Nephron progenitor cell (in vitro differentiated cells): Measurements from ENCODE around the gene PWWP2A.
"Not testable (repeated sequence)": the region's sequence is repeated elsewhere in the genome, so short reads cannot be mapped to it uniquely, and the experiment has no call there.

ENCODE experiments used
- DNase-seq: peaks from one replicate; pipeline ENCODE4 v3.0.0; 2021
- H3K27ac Mint-ChIP-seq: 2 replicates; pipeline ENCODE4 v1.8.0; 2021; ENCODE audit warnings: mild to moderate bottlenecking, moderate library complexity, mixed read lengths
- H3K27me3 Mint-ChIP-seq: 2 replicates; pipeline ENCODE4 v1.8.0; 2021; ENCODE audit warnings: mild to moderate bottlenecking, low read depth, mixed read lengths; ENCODE audit not compliant: poor library complexity
- H3K36me3 Mint-ChIP-seq: 2 replicates; pipeline ENCODE4 v1.8.0; 2021; ENCODE audit warnings: low read depth, mixed read lengths
- H3K4me1 Mint-ChIP-seq: 2 replicates; pipeline ENCODE4 v1.8.0; 2021; ENCODE audit warnings: mixed read lengths
- H3K4me3 Mint-ChIP-seq: 2 replicates; pipeline ENCODE4 v1.8.0; 2021; ENCODE audit warnings: mild to moderate bottlenecking, moderate library complexity, mixed read lengths
- H3K9me3 Mint-ChIP-seq: 2 replicates; pipeline ENCODE4 v1.8.0; 2021; ENCODE audit warnings: mild to moderate bottlenecking, moderate library complexity, mixed read lengths
- CTCF ChIP-seq: fragments of 200-600 bp; sonication (generic); IDR thresholded peaks from 2 replicates; pipeline ENCODE4 v1.5.0; 2021; ENCODE audit warnings: antibody characterized with exemption

PWWP2A gene

GRCh38 chr5:160152901-160153300, 33.7 kb upstream of the PWWP2A start:
- peaks cover 12% of the 10 kb centered on the region for H3K27me3 Mint-ChIP-seq
- no peak for TF ChIP-seq CTCF
- H3K9me3 Mint-ChIP-seq: no peaks in the 10 kb centered on the region
- no peak for DNase-seq
- no peak overlapping the region for H3K27ac Mint-ChIP-seq
- H3K36me3 Mint-ChIP-seq: no peaks in the 10 kb centered on the region
- no peak overlapping the region for H3K4me3 Mint-ChIP-seq
- H3K4me1 Mint-ChIP-seq: no peaks in the 10 kb centered on the region

DNA sequence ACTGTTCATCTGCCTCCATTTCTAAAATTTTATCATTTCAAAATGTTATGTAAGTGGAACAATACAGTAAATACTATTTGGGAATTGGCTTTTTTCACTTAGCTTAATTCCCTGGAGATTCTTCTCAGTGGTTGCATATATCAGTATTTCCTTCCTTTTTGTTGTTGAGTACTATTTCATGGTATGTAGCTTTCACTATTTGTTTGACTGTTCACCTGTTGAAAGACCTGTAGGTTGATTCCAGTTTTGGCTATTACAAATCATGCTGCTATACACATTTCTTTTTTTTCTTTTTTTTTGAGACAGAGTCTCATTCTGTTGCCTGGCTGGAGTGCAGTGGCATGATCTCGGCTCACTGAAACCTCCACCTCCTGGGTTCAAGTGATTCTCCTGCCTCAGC, 33.0 kb upstream of the PWWP2A start:
- Mint-ChIP-seq H3K9me3 (no peaks in the 10 kb centered on the region), H3K27ac (no peak overlapping the region), H3K4me3 (no peak overlapping the region), H3K4me1 (peaks cover 5% of the 10 kb centered on the region), H3K27me3 (peaks cover 11% of the 10 kb centered on the region), H3K36me3 (no peaks in the 10 kb centered on the region)
- no peak for DNase-seq
- no peak for TF ChIP-seq CTCF

DNA sequence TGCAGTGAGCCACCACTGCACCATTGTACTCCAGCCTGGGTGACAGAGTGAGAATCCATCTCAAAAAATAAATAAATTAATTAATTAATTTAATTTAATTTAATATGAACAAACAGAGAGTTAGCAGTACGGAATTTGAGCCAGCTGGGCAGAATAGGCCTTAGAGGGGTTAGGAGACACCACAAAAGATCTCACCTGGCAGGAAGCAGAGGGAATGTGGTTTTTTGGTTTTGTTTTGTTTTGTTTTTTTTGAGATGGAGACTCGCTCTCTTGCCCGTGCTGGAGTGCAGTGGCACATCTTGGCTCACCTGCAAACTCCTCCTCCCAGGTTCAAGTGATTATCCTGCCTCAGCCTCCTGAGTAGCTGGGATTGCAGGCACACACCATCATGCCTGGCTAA, 31.8 kb upstream of the PWWP2A start:
- Mint-ChIP-seq H3K4me1 (peaks cover 13% of the 10 kb centered on the region), H3K27ac (no peak overlapping the region)

GRCh38 chr5:160150381-160150780, 31.1 kb upstream of the PWWP2A start:
- no peak for TF ChIP-seq CTCF

More for the DNA sequence above, 31.8 kb upstream of the PWWP2A start:
- TF ChIP-seq CTCF: no peak
- Mint-ChIP-seq H3K36me3 (no peaks in the 10 kb centered on the region), H3K9me3 (no peaks in the 10 kb centered on the region), H3K27me3 (peaks cover 11% of the 10 kb centered on the region), H3K4me3 (no peak overlapping the region)
- DNase-seq: no peak

DNA sequence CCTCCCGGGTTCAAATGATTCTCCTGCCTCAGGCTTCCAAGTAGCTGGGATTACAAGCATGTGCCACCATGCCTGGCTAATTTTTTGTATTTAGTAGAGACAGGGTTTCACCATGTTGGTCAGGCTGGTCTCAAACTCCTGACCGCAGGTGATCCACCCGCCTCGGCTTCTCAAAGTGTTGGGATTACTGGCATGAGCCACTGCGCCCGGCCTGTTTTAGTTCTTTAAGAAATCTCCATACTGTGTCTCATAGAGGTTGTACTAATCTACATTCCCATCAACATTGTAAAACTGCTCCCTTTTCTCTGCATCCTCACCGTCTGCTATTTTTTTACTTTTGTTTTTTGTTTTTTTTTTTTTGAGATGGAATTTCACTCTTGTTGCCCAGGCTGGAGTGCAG, 25.2 kb upstream of the PWWP2A start:
- H3K36me3 Mint-ChIP-seq, H3K27me3 Mint-ChIP-seq, H3K27ac Mint-ChIP-seq, H3K4me3 Mint-ChIP-seq, H3K9me3 Mint-ChIP-seq, DNase-seq: not testable (repeated sequence)
- H3K4me1 Mint-ChIP-seq: peaks cover 13% of the 10 kb centered on the region

More at GRCh38 chr5:160150381-160150780, 31.1 kb upstream of the PWWP2A start:
- no peak for DNase-seq
- Mint-ChIP-seq H3K27me3 (peaks cover 11% of the 10 kb centered on the region), H3K9me3 (no peaks in the 10 kb centered on the region), H3K4me1 (peaks cover 13% of the 10 kb centered on the region), H3K4me3 (no peak overlapping the region), H3K36me3 (no peaks in the 10 kb centered on the region), H3K27ac (no peak overlapping the region)

DNA sequence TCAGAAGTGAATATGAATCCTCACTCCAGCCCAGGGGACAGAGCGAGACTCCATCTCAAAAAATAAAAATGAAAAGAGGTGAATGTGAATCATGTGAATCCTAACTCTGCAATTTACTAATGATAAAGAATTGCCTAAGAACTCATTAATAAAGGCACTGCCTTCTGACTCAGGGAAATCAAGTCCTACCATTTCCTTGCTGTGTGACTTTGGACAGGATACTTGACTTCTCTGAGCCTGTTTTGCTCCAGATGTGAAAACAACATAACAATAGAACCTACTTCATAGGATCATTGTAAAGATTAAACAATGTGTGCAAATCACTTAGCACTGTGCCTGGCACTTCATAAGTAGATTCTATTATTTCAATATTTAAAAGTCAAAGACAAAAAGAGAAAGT, 15.1 kb upstream of the PWWP2A start:
- H3K36me3 Mint-ChIP-seq: no peaks in the 10 kb centered on the region
- no peak for TF ChIP-seq CTCF
- peaks cover 16% of the 10 kb centered on the region for H3K4me1 Mint-ChIP-seq
- H3K9me3 Mint-ChIP-seq: no peaks in the 10 kb centered on the region
- no peaks in the 10 kb centered on the region for H3K27me3 Mint-ChIP-seq
- no peak overlapping the region for H3K27ac Mint-ChIP-seq
- no peak for DNase-seq
- no peak overlapping the region for H3K4me3 Mint-ChIP-seq

DNA sequence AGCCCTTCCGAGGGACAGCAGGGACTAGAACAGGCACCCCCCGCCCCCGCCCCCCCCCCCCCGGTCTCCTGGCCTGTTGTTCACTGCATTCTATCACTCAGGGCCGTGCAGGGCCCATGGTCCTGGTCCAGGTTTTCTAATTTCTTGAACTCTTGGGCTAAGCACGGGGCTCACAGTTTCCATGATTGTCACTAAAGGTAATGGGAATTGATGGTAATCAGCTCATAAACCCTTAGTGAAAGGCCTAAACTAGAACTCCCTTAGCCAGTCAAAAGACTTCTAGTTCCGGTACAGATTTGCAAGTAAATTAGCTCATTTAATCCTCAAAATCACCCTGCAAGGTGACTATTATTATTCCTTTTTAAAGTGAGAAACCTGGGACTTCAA, 14.7 kb upstream of the PWWP2A start:
- Mint-ChIP-seq H3K9me3 (no peaks in the 10 kb centered on the region), H3K4me1 (peaks cover 16% of the 10 kb centered on the region), H3K36me3 (no peaks in the 10 kb centered on the region)

More for the DNA sequence above, 14.7 kb upstream of the PWWP2A start:
- no peak overlapping the region for H3K4me3 Mint-ChIP-seq
- no peak overlapping the region for H3K27ac Mint-ChIP-seq
- no peak for TF ChIP-seq CTCF
- no peaks in the 10 kb centered on the region for H3K27me3 Mint-ChIP-seq
- DNase-seq: no peak
